ENCODE data around the gene MTMR2.
A peak's percentile ranks its signal among the peaks of the same experiment; 100 is the strongest.

The MTMR2 gene

GRCh38 chr11:95805869-95806268, 118.0 kb downstream of the MTMR2 start:
- no peak for DNase-seq

GRCh38 chr11:95803973-95804372, 119.9 kb downstream of the MTMR2 start:
- no peak for DNase-seq

- DNase-seq, result no peak
These were observed 121.1 kb downstream of the MTMR2 start for GRCh38 chr11:95802806-95803205.

GRCh38 chr11:95800438-95800837, 123.5 kb downstream of the MTMR2 start:
- no peak for DNase-seq

GRCh38 chr11:95799546-95799945, 124.4 kb downstream of the MTMR2 start:
- DNase-seq, result no peak

- DNase-seq, result no peak
These were observed 127.4 kb downstream of the MTMR2 start for GRCh38 chr11:95796501-95796900.

GRCh38 chr11:95795627-95796295, 128.1 kb downstream of the MTMR2 start:
- DNase-seq, result no peak

- DNase-seq, result no peak
These were observed 129.8 kb downstream of the MTMR2 start for GRCh38 chr11:95794086-95794485.

- no peak for DNase-seq
These were observed 130.8 kb downstream of the MTMR2 start for GRCh38 chr11:95793116-95793515.

GRCh38 chr11:95792700-95793099, 131.2 kb downstream of the MTMR2 start:
- DNase-seq, result no peak

- no peak for DNase-seq
These were observed 131.7 kb downstream of the MTMR2 start for GRCh38 chr11:95792200-95792599.

GRCh38 chr11:95791709-95792033, 132.2 kb downstream of the MTMR2 start:
- no peak for DNase-seq

GRCh38 chr11:95790933-95791708, 132.8 kb downstream of the MTMR2 start:
- DNase-seq, result no peak

- DNase-seq, result peak; percentile 87 to 95
These were observed 133.6 kb downstream of the MTMR2 start, which contains the start of gene CEP57 for GRCh38 chr11:95790123-95790932. Gene CEP57 (plus strand): TSS chr11:95790498. CDS start chr11:95790699, 201 bp downstream.

- DNase-seq, result peak; percentile 90 to 97
These were observed 134.3 kb downstream of the MTMR2 start, which contains the start of gene FAM76B for GRCh38 chr11:95789506-95790122. Gene FAM76B (minus strand): TSS chr11:95789782. CDS start chr11:95789478, 304 bp downstream.

GRCh38 chr11:95788921-95789505, 134.9 kb downstream of the MTMR2 start:
- DNase-seq, result peak in 1 of 2 donors; percentile 65

Data from bone marrow (tissue), 2 donors.